Keratinocyte (primary cell): Measurements from ENCODE around the gene PPFIA1.

Source experiments
- EZH2 ChIP-seq: IDR thresholded peaks from one replicate; pipeline ENCODE4 v1.6.1; 2012; ENCODE audit warnings: inconsistent platforms, mild to moderate bottlenecking, low read length, moderate library complexity
- TF ChIP-seq, protein P1 (sequence below), 3 experiments: IDR thresholded peaks in 1 of 3; conservative IDR thresholded peaks in 1 of 3; optimal IDR thresholded peaks in 1 of 3; 2 replicates in 2 of 3; 3 replicates in 1 of 3; pipeline versions ENCODE3 to v1.5.1; 2011; ENCODE audit warnings: low read length in 3 of 3, mild to moderate bottlenecking in 3 of 3, moderate library complexity in 2 of 3, control low read depth in 1 of 3, inconsistent platforms in 1 of 3; ENCODE audit not compliant: insufficient read depth in 2 of 3; ENCODE audit errors: extremely low read depth in 1 of 3

DNA sequence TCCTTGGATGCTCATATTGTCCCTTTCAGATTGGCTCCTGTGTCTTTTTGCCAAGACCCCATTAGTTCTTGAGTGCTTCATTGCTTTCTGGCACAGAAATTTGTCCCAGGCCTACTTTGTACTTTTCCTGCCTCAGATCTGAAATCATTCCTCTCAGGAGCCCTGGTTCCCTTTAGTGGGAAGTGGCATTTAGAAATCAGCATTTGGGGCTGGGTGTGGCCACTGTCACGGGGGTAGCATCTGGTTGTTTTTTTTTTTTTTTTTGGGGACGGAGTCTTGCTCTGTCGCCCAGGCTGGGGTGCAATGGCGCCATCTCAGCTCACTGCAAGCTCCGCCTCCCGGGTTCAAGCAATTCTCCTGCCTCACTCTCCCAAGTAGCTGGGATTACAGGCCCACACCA, 18.2 kb downstream of the PPFIA1 start:
- TF ChIP-seq EZH2: no peak
- TF ChIP-seq, protein P1, sequence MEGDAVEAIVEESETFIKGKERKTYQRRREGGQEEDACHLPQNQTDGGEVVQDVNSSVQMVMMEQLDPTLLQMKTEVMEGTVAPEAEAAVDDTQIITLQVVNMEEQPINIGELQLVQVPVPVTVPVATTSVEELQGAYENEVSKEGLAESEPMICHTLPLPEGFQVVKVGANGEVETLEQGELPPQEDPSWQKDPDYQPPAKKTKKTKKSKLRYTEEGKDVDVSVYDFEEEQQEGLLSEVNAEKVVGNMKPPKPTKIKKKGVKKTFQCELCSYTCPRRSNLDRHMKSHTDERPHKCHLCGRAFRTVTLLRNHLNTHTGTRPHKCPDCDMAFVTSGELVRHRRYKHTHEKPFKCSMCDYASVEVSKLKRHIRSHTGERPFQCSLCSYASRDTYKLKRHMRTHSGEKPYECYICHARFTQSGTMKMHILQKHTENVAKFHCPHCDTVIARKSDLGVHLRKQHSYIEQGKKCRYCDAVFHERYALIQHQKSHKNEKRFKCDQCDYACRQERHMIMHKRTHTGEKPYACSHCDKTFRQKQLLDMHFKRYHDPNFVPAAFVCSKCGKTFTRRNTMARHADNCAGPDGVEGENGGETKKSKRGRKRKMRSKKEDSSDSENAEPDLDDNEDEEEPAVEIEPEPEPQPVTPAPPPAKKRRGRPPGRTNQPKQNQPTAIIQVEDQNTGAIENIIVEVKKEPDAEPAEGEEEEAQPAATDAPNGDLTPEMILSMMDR (optimal IDR thresholded peaks at IDR 0.05 in 1 of 3, IDR thresholded peaks at IDR 0.05 in 1 of 3, conservative IDR thresholded peaks at IDR 0.05 in 1 of 3; ENCODE audit: extremely low read depth in 1 of 3, insufficient read depth in 2 of 3, low read length in 3 of 3): no peak
